GM18498 (cell line): Measurements from ENCODE around the gene VAV2.

Experiments
- ATAC-seq: cut with Tn5 transposase; IDR thresholded peaks from one replicate; pipeline ENCODE4 v1.9.1; 2021; ENCODE audit warnings: mild to moderate bottlenecking, moderate library complexity; ENCODE audit not compliant: unreplicated experiment

The VAV2 gene

DNA sequence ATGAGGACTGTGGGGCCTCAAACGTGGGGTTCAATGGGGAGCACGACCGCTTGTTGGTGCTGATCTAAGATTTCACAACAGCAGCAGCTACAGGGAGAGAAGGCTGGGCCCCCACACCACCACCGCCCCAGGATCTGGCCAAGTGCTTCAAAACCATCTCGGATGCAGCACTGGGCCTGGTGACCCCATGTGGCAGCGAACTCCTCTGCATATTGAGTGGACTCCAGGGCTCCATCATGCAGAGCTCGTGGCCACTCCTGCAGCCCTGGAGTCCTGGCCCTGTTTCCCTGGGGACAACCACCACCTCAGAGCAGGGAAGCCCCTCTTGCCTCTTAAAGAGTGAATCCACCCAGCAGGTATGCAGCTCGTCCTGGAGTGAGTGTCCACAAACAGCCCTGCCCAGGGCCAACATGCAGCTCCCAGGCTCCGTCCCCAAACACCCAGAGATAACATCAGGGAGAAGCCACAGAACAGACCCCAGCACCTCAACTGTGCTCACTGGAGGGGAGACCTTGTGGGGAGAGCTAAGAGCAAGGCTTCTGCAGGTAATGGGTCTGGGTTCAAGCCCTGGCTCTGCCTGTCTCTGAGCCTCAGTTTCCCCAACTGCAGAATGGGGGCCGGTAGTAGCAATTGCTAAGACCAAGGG lies 150.8 kb downstream of the VAV2 start:
- ATAC-seq, result no peak

DNA sequence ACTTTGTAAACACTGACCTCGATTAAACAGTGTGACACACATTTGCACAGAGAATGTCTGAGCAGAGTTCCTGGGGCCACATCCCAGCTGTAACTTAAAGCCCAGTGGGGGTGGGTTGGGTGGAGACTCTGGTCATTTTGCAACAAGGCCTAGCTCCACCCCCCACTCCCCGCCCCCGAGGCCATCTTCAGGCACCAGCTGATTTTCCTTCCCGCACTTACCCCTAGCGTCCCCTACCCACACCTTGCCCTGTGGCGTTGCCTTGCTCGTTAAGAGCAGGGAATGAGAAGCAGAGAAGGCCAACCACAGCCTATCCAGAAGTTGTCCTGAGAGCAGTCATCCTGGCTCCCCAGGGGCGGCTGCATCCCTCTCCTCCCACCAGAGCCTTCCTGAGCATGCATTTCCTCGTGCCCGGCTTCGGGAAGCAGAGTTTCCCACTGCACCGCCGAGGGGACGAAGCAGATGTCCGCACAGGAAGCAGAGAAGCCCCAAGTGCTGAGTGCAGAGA lies 152.2 kb downstream of the VAV2 start:
- no peak for ATAC-seq

GRCh38 chr9:133838859-133839507 lies 153.1 kb downstream of the VAV2 start:
- no peak for ATAC-seq

GRCh38 chr9:133837627-133838597 lies 154.2 kb downstream of the VAV2 start:
- ATAC-seq, result no peak

DNA sequence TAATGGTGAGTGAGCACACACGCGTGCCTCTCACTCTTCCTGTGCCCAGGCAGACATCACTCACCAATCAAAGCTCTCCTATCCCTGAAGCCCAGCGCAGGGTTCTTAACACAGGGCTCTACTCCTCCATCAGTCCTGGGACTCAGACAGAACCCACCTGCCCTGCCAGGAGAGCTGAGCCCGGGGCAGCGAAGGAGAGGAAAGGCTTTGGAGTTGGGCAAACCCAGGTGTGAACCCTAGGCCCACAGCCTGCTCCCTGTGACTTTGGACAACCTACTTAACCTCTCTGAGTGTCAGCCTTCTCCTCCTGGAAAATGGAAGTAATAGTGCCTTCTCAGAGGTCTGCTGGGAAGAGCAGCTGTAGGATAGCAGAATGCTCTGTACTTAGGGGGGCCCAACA lies 155.3 kb downstream of the VAV2 start:
- no peak for ATAC-seq

DNA sequence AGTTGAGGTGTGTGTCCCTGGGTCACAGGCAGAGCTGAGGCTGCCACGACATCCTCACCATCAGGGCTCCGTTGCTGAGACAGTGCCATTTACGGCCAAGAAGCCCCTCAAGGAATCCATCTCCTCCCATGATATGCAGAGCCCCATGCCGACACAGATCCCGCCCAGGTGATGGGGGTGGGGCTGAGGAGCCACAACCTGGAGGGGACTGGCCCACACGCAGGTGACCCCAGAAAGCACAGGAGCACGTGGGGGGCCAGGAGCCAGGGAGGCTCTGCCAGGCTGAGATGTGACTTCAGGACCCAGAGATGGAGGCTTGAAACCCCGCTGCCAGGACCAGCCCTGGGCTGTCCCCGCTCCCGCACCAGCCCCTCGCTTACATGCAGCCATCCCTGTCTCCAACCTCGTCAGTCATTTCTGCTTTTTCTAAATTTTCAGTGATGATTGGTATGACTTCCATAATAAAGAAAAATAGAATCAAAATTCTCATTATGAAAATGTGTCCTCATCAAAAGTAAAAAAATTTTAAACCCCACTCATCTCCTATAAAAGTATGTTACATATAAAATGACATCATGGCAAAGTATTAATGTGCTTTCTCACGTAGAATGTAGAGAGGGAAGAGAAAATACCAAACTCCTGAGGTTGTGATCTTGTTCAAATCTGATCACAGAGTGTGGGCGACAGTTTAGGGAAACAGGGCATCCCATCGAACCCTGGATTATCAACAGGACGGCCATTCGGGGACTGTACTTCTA lies 155.9 kb downstream of the VAV2 start:
- ATAC-seq, result no peak

DNA sequence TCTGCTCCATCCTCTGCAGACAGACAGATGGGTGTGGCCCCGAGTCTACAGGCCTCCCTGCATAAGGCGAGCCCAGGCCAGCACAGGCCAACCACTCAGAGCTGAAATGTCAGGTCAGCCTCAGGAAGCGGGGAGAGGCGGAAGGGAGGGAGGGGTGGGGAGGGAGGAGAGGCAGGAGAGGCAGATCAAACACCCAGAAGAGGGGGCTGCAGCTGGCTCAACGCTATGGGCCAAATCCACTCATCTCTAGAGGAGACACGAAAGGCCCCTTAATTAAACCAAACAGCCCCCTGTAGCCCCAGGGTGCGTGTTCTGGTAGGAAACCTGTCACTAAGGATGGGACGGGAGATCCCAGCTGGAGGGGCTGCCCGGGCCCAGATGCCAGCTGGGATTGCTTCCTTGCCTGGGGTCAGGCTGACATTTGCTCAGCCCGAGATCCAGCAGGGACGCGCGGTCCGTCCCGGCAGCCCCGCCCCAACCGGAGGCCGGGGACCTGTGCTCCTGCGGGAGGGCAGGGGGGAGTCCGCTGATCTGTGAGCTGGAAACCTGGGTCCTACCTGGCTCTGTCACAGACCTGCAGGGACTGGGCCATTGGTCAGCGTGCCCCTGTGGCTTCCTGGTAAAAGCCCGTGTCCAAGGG lies 156.7 kb downstream of the VAV2 start:
- no peak for ATAC-seq

GRCh38 chr9:133834080-133834976 lies 157.8 kb downstream of the VAV2 start:
- no peak for ATAC-seq

DNA sequence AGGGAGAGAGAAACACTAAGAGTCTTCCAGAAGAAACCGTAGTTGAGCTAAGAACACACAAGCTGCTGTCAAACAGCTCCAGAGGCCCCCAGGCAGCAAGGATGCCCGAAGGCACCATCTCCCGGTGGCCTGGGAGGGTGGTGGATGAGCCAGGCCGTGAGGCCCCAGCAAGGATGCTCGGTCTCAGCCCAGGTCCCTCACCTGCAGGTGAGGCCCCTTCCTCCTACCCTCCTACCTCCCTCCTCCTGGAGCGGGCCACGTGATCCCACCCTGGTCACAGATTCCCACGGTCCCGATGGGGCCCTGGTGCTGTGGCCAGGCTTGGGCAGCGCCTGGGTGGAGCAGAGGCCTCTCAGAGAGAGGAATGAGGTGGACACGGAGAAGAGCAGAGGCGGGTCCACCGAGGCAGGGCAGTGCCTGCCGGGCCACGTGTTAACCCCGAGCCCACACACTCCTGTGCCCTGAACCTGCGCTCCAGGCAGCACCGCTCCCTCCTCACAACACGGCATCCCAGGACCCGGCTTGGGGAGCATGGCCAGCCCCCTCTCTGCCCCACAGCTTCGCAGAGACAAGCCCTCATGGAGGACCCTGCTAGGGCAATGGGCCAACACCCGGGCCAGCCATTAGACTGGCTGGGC lies 158.6 kb downstream of the VAV2 start:
- no peak for ATAC-seq

GRCh38 chr9:133832877-133833276 lies 159.2 kb downstream of the VAV2 start:
- ATAC-seq, result no peak

- ATAC-seq, result no peak
Observed at GRCh38 chr9:133830711-133831110, 161.4 kb downstream of the VAV2 start.

DNA sequence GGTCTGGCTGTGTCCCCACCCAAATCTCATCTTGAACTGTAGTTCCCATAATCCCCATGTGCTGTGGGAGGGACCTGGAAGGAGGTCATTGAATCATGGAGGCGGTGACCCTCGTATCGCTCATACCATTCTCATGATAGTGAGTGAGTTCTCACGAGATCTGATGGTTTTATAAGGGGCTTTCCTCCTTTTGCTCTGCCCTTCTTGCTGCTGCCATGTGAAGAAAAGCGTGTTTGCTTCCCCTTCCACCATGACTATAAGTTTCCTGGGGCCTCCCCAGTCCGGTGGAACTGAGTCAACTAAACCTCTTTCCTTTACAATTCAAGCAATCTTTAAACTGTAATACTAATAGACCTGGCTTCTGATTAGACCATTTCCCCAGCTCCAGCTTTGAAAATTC lies 161.8 kb downstream of the VAV2 start:
- ATAC-seq, result no peak

- ATAC-seq, result no peak
Observed at GRCh38 chr9:133828338-133828997, 163.7 kb downstream of the VAV2 start.

GRCh38 chr9:133826289-133827085 lies 165.6 kb downstream of the VAV2 start:
- ATAC-seq, result no peak

GRCh38 chr9:133825555-133826218 lies 166.4 kb downstream of the VAV2 start:
- no peak for ATAC-seq

DNA sequence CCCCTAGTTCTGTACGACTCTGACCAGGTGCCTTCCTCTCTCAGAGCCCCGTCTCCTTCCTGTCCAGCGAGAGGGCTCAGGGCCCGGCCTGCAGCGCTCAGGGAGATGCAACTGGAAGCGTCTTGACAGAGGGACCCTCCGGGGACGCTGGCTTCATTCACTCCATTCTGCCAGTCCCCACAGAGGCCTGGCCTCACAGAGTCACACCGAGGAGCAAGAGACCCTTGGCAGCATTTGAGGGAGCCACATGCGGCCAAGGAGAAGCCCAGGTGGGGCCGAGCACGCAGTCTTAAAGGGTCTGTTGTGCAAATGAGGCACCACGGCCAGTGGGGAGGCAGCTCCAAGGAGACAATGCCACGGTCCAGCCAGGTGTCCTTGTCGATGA lies 167.3 kb downstream of the VAV2 start:
- ATAC-seq, result no peak
